GM21737 (cell line): ENCODE measurements around the gene CDK13.

Source experiments
- ATAC-seq: cut with Tn5 transposase; IDR thresholded peaks from one replicate; pipeline ENCODE4 v1.9.1; 2021; ENCODE audit warnings: mild to moderate bottlenecking, moderate library complexity; ENCODE audit not compliant: unreplicated experiment

CDK13 gene

DNA sequence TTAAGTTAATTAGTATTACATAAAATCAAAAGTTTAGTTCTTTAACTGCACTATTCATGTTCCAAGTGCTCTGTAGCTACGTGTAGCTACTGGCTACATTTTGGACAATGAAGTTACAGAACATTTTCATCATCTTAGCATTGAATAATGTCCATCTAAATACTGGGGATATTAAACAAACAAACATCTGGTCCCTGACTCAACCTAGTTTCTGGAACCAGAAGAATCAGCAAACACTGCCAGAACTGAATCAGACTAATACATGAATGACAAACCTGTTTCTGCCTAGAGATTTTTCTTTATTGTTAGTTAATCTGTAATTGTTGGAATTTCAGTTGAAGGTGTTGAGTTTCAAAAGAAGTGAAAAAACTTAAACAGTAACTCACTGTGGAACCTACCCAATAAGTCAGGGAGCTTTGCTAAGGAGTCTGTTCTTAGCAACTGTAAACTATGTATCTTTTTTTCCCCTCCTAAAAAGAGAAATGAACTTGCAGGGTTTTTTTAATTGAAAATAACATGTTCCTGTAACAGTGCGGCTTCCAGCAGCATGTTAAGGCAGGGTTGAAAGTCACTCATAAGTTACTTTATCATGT lies 58.3 kb downstream of the CDK13 start:
- no peak for ATAC-seq

DNA sequence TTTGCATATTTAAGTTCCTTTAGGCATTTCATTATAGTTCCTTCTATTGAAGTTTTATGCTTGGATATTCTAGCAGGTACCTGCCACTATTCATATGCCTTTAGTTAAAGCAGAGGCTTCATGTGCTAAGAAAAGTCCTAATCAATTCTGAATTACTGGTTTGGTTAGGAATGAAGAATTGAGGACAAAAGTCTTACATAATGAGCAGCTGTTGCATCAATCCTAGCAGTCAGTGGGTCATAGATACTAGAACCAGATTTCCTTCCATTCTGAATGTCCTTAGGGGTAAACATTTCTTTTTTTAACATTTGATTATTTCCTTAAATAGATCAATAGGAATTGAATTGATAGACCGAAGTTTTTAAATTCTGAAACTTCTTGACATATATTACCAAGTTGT lies 59.2 kb downstream of the CDK13 start:
- ATAC-seq = no peak

DNA sequence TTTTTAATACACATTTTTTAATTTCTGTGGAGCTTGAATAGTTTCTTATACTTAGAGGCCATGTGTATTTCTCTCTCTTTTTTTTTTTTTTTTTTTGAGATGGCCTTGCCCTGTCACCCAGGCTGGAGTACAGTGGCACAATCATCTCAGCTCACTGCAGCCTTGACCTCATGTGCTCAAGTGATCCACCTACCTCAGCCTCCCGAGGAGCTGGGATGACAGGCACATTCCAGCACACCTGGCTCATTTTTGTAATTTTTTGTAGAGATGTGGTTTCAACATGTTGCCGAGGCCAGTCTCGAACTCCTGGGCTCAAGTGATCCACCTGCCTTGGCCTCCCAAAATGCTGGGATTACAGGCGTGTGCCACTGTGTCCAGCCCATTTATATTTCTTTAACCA lies 64.3 kb downstream of the CDK13 start:
- no peak for ATAC-seq

DNA sequence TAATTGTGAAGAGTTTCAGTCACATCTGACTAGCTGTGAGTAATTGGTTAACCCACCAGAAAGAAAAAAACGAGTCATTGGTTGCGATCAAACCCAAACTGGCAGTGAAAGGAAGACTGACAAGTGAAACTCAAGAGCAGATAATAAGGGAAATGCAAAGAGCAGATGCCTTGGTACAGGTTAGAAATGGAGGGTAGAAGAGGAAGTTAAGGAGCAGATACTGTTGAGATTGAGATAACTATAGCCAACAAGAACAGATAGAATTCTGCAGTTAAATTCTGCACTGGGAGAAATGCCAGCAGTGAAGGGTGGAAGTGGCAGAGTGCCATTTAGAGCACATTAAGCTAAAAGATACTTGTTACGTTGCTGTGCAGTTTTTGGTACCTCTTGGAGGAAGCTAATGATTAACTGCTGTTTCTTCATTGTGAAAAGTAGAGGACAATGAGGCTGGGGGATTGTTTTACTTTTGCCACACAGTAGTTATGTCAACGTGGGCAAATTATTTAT lies 65.8 kb downstream of the CDK13 start:
- peak; percentile 96 for ATAC-seq

DNA sequence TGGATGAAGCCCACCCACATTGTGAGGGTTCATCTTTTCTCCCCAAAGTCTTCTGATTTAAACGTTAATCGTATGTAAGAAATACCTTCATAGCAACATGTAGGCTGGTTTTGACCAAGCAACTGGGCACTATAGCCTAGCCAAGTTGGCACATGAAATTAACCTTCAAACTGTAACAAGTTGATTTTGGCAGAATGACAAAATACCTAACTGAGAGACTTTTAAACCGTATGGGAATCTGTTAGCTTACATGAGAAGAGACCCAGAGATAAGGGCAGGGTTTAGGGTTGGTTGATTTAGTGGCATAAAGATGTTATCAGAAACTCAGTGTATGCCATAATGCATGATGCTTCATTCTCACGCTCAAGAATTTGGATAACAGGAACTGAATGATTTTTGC lies 69.5 kb downstream of the CDK13 start:
- no peak for ATAC-seq

DNA sequence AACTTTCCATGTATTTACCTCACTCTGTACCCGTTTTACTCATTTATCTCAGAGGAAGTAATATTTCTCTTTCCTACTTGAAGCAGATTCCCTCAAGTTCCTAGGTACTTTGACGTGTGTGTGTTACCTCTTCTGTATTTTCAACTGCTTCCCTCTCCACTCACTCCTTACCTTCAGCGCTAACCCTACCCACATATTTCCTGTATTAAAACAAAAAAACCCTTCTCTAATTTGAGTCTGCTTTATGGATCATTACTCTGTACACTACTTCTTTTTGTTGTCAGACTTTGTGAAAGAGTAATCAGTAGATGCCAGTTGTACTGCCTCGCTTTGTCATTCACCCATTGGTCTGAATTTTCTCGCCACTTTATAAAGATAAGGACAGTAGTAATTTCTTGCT lies 74.0 kb downstream of the CDK13 start:
- no peak for ATAC-seq

DNA sequence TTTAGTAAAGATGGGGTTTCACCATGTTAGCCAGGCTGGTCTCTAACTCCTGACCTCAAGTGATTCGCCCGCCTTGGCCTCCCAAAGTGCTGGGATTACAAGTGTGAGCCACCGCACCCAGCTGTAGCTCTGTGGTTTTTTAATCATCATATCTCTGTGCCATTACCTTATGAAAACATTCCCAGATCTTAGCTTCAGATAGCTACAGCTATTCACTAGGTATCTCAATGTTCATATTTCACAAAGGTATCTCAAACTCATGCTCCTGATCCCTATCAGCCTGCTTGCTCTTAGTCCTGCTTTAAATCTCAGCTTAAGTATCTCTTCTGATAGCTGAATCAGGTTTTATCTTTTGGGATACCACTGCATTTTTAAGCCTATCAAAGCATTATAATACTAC lies 74.8 kb downstream of the CDK13 start:
- no peak for ATAC-seq

DNA sequence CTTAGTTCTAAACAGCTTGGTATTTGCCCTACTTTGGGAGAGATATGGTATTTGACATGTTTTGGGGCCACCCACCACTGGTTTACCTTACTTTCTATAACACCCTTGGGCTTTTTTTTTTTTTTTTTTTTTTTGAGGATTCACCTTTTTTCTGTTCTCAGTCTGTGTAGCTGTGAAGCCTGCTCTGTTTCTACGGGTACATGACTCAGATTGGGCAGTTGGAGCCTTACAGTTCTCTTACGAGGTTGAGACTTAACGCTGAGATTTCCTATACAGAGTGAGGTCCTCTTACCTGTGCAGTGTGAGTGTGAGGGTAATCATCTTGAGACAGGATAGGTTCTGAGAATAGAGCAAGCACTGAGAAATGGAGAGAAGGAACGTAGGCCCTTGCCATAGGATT lies 77.5 kb downstream of the CDK13 start:
- ATAC-seq = no peak

DNA sequence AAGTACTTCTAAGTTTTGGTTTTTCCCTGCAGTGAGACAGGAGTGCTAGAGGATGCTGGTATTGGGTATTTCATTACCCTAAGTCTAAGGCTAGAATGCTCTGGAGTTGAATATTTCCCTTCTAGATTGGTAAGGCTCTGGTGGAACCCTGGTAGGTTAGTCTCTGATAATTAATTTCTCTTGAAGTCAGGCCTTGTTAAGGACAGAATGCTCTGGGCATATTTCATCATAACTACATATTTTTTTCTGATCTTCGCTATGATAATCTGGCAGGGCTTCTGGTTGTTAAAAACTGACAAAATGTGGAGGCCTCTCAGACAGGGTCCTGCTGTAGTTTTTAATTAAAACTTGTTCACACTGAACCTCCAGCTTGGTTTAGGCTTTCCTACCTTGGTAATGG lies 83.8 kb downstream of the CDK13 start:
- ATAC-seq = no peak

DNA sequence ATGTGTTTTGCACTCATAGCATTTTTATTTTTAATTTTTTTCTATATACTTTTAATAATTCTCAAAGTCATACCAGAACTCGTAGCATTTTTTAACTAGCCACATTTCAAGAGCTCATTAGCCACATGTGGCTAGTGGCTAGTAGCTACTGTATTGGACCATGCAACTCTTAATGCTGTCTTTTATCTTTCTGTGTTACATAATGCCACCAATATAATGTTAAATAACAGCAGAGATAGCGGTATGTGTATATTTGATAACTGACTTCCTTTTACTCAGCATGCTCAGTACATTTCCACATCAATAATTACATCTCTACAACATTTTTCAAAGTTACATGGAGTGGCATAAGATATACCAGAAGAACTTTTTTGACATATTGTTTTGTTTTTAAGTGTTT lies 91.4 kb downstream of the CDK13 start:
- ATAC-seq = no peak

DNA sequence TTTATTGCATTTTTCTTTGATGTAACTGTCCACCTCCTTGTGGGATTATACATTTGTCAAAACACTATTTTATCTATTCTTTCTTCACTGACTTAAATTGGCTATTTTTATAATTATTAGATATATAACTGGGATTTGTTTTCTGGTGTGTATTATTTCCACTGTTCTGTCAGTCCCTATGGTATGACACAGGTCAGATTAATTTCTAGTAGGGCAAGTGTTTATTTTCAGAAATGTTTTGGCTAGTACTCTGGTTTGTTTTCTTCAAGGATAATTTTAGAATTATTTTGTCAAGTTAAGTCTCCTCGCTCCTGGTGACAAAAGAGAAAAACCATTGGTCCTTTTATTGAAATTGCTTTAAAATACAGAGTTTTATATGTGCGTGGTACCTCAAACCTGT lies 93.1 kb downstream of the CDK13 start:
- ATAC-seq = no peak

DNA sequence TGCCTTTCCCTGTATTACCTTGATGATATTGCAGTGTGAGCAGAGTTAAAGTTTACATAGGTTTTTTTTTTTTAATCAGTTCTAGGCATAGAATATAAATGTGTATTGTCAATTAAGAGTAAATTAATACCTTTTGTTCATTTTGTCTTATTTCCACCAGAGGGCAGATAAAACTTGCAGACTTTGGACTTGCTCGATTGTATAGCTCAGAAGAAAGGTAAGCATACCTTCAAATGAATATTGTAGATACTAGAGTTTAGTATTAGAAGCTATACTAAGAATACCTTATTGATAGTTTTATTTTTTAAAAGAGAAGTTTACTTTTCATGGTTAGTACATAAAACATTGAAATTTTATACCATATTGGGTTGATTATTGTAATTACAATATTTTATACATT lies 97.6 kb downstream of the CDK13 start:
- ATAC-seq = no peak

DNA sequence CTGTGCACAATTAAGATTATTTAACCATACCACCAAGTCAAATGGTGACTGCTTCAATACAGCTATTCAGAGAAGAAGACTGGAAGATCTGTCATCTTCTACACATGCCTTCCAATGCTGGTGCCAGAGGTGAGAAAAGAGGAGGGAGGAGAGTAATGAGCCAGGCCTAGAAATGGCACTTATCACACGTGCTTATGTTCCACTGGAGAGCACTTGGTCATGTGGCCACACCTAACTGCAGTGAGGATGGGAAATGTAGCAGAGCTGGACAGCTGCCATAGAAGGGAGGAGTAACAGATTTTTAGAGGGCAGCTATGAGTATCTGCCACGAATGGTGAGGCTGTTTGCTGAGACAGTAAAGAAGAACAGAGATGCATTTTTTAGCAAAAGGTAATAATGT lies 107.2 kb downstream of the CDK13 start:
- no peak for ATAC-seq

DNA sequence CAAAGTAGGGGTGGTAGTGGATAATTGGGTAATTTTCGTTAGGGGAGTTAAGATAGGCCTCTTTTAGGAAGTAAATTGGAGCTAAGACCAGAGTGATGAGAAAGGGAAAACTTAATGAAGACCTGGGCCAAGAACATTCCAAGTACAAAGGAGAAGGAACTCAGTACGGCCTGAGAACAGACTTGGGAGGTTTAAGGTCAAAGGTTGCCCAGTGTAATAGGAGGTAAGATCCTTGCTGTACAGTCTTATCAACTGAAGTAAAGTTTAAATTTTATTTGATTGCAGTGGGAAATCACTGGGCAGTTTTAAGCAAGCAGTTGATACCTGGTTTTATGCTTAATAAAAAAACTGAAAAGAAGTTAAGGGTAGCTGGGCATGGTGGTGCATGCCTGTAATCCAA lies 108.0 kb downstream of the CDK13 start:
- ATAC-seq = no peak

DNA sequence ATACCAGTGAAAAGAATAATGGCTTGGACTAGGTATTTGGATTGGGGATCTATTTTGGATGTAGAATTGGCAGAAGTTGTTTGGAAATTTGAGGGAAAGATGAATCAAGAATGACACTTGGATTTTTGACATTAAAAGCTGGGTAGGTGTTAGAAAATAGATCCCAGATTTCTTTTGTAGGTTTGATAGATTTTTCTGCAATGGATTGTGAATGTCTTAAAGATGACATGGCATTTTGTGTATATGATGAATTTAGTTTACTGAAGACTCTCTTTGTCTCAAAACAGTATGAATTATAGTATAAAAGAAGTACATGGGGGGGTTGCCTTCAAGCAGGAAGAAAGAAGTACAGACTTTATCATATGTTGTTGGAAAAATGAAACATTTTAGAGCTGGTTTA lies 108.6 kb downstream of the CDK13 start:
- ATAC-seq = no peak

DNA sequence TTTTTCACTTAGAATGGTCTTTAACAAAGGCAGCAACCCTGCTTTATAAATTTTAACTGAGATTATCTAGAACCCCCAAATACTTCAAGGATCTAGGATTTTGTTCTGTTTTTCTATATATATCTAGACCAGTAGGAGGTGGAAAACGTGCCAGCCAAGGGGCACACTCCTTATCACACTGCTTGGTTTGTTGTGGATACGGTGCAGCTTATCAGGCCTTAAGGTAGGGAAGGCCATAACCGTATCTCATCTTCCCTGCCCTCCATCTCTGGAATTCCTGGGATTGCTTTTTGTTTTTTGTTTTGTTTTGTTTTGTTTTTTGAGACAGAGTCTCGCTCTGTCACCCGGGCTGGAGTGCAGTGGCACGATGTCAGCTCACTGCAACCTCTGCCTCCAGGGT lies 109.0 kb downstream of the CDK13 start:
- ATAC-seq = no peak

DNA sequence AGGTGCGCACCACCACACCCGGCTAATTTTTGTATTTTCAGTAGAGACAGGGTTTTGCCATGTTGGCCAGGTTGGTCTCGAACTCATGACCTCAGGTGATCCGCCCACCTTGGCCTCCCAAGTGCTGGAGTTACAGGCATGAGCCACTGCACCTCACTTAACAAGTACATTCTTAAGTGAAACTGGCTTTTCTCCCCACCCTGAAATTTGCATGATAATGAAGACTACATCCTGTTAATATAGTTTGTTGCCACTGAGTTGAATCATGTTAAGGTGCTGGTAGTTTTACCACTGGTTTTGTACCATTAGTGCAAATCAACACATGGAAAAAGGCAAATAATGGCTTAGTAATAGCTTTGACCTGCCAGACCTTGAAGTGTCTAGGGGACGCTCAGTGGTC lies 122.2 kb downstream of the CDK13 start:
- no peak for ATAC-seq

DNA sequence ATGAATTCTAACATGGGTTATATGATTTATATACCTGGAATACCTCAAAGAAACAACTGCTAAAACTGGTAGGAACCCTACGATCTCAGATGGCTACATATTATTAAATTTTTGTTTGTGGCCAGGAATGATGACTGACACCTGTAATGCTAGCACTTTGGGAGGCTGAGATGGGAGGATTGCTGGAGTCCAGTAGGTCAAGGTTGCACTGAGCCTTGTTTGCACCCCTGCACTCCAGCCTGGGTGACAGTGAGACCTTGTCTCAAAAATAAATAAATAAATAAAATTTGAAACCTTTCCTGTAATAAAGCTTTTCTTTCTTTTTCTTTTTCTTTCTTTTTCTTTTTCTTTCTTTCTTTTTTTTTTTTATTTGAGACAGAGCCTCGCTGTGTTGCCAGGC lies 123.2 kb downstream of the CDK13 start:
- ATAC-seq = no peak

DNA sequence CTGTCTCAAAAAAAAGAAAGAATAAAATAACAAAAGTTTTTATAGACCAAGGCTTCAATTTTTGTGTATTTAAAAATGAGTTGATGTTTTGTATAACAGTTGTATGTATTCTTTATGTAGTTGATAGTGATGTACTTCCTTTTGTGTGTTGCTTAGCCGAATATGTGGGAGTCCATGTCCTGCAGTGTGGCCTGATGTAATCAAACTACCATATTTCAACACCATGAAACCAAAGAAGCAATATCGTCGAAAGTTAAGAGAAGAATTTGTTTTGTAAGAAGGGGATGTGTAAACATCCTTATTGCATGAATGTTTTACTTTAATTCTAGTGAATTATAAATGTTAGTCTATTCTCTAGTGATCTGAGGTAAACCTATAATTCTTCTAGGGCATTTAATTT lies 127.8 kb downstream of the CDK13 start:
- ATAC-seq = no peak

DNA sequence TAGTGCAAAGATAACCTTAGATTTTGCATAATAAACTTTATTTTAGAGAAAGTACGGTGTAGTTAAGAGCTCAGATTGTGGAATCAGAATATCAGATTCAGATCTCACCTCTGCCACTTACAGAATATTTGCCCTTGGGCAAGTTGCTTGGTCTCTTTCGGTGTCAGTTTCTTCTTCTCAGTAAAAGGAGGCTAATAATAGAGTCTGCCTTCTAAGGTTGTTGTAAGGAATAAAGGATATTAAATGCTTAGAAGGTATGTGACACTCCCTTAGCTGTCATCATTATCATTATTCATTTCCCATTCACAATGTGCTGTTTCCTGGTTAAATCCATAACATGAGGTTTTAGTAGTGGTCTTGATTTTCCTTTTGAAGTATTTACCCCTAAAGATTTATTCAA lies 142.1 kb downstream of the CDK13 start:
- ATAC-seq = no peak

DNA sequence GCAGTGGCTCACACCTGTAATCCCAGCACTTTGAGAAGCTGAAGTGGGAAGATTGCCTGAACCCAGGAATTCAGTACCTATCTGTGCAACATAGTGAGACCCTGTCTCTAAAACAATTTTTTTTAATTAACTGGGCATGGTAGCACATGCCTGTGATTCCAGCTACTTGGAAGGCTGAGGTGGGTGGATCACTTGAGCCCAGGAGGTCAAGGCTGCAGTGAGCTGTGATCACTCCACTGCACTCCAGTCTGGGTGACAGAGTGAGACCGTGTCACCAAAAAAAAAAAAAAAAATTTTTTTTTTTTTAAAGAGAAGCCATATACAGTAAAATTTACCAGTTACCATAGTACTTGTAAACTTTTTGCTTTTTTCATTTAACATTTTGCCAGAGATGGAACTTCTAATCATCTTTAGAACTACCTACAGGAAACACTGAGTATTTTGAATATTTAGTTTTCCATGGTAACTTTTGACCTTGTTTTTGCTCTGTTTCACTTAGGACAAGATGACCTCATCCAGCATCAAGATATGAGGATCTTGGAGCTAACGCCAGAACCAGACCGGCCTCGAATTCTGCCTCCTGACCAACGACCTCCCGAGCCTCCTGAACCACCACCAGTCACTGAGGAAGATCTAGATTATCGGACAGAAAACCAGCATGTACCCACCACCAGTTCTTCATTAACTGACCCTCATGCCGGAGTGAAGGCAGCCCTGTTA lies 143.7 kb downstream of the CDK13 start:
- no peak for ATAC-seq

DNA sequence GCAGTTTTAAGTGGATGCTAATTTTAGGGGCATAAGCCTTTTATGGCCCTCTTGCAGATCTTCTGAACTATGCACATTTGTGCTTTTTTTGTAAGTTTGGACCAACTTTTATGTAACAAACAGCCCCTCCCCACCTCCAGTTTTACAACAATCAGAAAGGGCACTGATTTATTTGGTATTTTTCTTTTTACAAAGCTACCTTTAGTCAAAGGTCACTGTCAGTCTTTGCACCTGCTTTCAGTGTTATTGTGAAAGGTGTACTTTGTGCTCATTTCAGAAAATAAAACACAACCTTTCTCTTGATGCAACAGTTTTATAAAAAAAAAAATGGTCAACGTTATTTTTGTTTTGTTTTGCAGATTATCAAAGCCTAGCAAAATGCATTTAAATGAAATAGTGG lies 145.2 kb downstream of the CDK13 start:
- no peak for ATAC-seq
